Effector CD8-positive, alpha-beta T cell (primary cell): ENCODE data around the gene KIRREL3.

Experiments used
- DNase-seq: peaks from one replicate; lab custom pipeline; 2025; lab: John Stamatoyannopoulos, UW

Gene KIRREL3

GRCh38 chr11:126599217-126599897, 401.2 kb downstream of the KIRREL3 start:
- no peak for DNase-seq

GRCh38 chr11:126598344-126599216, 402.0 kb downstream of the KIRREL3 start:
- no peak for DNase-seq

- DNase-seq: no peak
These were observed 403.5 kb downstream of the KIRREL3 start for GRCh38 chr11:126597041-126597440.

GRCh38 chr11:126596474-126596873, 404.1 kb downstream of the KIRREL3 start:
- no peak for DNase-seq

GRCh38 chr11:126595560-126595959, 405.0 kb downstream of the KIRREL3 start:
- DNase-seq: no peak

GRCh38 chr11:126594921-126595367, 405.6 kb downstream of the KIRREL3 start:
- no peak for DNase-seq

- DNase-seq: no peak
These were observed 407.8 kb downstream of the KIRREL3 start for GRCh38 chr11:126592496-126593410.

GRCh38 chr11:126591966-126592489, 408.5 kb downstream of the KIRREL3 start:
- no peak for DNase-seq

GRCh38 chr11:126589492-126589803, 411.1 kb downstream of the KIRREL3 start:
- DNase-seq: no peak

- no peak for DNase-seq
These were observed 411.7 kb downstream of the KIRREL3 start for GRCh38 chr11:126588630-126589491.

GRCh38 chr11:126587541-126587940, 413.0 kb downstream of the KIRREL3 start:
- DNase-seq: no peak

- no peak for DNase-seq
These were observed 414.6 kb downstream of the KIRREL3 start for GRCh38 chr11:126585774-126586491.

- no peak for DNase-seq
These were observed 415.2 kb downstream of the KIRREL3 start for GRCh38 chr11:126585388-126585773.

GRCh38 chr11:126583594-126584427, 416.8 kb downstream of the KIRREL3 start:
- DNase-seq: no peak

- DNase-seq: no peak
These were observed 417.5 kb downstream of the KIRREL3 start for GRCh38 chr11:126583101-126583500.

GRCh38 chr11:126581871-126582648, 418.5 kb downstream of the KIRREL3 start:
- DNase-seq: no peak

GRCh38 chr11:126578426-126578825, 422.1 kb downstream of the KIRREL3 start:
- DNase-seq: no peak

- no peak for DNase-seq
These were observed 422.5 kb downstream of the KIRREL3 start for GRCh38 chr11:126578021-126578420.

GRCh38 chr11:126575849-126576248, 424.7 kb downstream of the KIRREL3 start:
- no peak for DNase-seq
